Large intestine (tissue), 3 donors: ENCODE data around the gene SPRR1A. TPM values are rescaled to one million over a fixed set of nuclear protein-coding genes. Genes with fewer than 3 reads are reported as not detected.
"Not testable (repeated sequence)": the region's sequence is repeated elsewhere in the genome, so short reads cannot be mapped to it uniquely, and the experiment has no call there.

Source experiments
- DNase-seq, 2 donors: peaks; one replicate each; pipeline versions ENCODE4 v3.0.0 to v3.0.0-alpha.2; 2013
- H3K27ac ChIP-seq: one replicate; pipeline ENCODE4 v1.5.1; 2013; ENCODE audit warnings: low read length
- H3K27me3 ChIP-seq: 2 replicates; pipeline ENCODE4 v1.6.1; 2013; ENCODE audit warnings: low read length; ENCODE audit not compliant: control insufficient read depth, insufficient read depth
- H3K36me3 ChIP-seq: 2 replicates; pipeline ENCODE4 v1.6.1; 2013; ENCODE audit warnings: low read length; ENCODE audit not compliant: control insufficient read depth, insufficient read depth
- H3K4me1 ChIP-seq: one replicate; pipeline ENCODE4 v1.6.1; 2013; ENCODE audit warnings: low read length; ENCODE audit not compliant: control insufficient read depth, insufficient read depth
- H3K4me3 ChIP-seq: one replicate; pipeline ENCODE4 v1.5.1; 2013; ENCODE audit warnings: low read length
- H3K9me3 ChIP-seq: one replicate; pipeline ENCODE4 v1.6.1; 2013; ENCODE audit warnings: mild to moderate bottlenecking, low read depth, low read length, moderate library complexity; ENCODE audit not compliant: control insufficient read depth
- WGBS: methylation state at CpG from one replicate; pipeline ENCODE4 v1.1.5; 2013; ENCODE audit warnings: low lambda C conversion rate; ENCODE audit not compliant: insufficient coverage; 5-methylcytosine and 5-hydroxymethylcytosine counted together
- polyA plus RNA-seq: library from polyadenylated mRNA; unstranded; fragments of 120-200 nt; gene quantifications from one replicate; pipeline ENCODE4 v1.2.1, GENCODE V29; 2013

Gene SPRR1A
- polyA plus RNA-seq, 1 donor = not detected

- Histone ChIP-seq H3K27me3 (peaks cover 3% of the 10 kb centered on the region), H3K4me3 (no peak overlapping the region), H3K36me3 (no peaks in the 10 kb centered on the region), H3K9me3 (no peaks in the 10 kb centered on the region), H3K4me1 (no peaks in the 10 kb centered on the region), H3K27ac (no peak overlapping the region)
- WGBS = 80% methylated on average over 1 of the region's 5 CpGs
- no peak for DNase-seq
Observed at GRCh38 chr1:152996633-152997400, 12.9 kb downstream of the SPRR1A start.

DNA sequence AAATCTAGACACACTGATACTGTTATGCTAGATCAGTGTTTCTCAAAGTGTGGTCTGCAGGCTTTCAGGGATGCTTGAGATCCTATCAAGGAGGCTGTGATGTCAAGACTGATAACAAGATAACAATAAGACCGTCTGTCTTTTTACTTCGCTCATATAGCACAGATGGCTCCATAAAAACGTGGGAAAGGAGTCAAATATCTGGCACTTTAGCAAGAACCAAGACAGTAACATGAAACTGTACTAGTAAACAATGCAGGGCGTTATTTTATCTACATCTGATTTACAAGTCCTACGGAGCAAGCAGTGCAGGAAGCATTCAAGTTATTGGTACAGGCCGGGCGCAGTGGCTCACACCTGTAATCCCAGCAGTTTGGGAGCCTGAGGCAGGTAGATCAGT lies 14.0 kb downstream of the SPRR1A start:
- Histone ChIP-seq H3K9me3 (no peaks in the 10 kb centered on the region), H3K4me1 (no peaks in the 10 kb centered on the region), H3K4me3 (no peak overlapping the region), H3K27ac (no peak overlapping the region), H3K36me3 (no peaks in the 10 kb centered on the region), H3K27me3 (peaks cover 3% of the 10 kb centered on the region)
- no CpG with 5 or more reads among the region's 7 CpGs for WGBS
- no peak for DNase-seq

DNA sequence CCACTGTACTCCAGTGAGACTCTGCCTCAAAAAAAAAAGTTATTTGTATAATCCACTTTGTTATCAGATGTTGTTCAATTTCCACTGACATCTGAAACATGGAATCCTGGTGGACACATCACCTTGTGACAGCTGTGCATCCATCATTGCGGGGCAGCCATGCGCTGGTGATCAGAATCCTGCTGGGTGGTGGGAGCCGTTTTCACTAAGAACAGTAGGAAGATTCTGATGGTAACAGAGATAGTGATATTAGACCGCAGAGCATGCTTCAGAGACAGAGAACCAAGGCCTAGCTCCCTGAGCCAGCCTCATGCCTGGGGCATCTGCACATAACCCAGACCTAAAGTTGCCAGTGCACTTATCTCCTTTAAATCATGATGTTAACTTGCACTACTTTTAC lies 14.6 kb downstream of the SPRR1A start:
- no CpG with 5 or more reads among the region's 4 CpGs for WGBS
- Histone ChIP-seq H3K36me3 (no peaks in the 10 kb centered on the region), H3K27ac (no peak overlapping the region), H3K27me3 (peaks cover 3% of the 10 kb centered on the region), H3K9me3 (no peaks in the 10 kb centered on the region), H3K4me1 (no peaks in the 10 kb centered on the region), H3K4me3 (no peak overlapping the region)
- DNase-seq = no peak

DNA sequence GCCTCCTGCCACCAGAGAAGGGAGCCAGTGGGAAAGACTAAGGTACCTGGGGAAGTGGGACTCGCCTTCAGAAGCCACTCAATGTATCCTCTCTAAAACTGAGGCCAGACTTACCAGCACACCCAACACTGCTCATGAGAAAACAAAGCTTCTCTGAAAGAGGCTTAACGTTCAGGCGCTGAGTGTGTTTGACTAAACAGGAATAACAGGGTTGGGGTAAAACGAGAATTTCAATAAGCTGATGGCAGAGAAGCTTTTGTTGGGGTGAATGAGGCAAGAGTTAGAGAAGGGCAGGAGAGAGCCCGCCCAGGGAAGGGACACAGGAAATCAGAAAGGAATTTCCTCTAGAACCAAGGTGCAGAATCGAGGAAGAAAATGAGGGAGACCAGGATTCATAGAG lies 15.9 kb downstream of the SPRR1A start:
- H3K4me3 ChIP-seq = no peak overlapping the region
- H3K9me3 ChIP-seq = no peaks in the 10 kb centered on the region
- peaks cover 3% of the 10 kb centered on the region for H3K27me3 ChIP-seq
- no peaks in the 10 kb centered on the region for H3K36me3 ChIP-seq
- no peak for DNase-seq
- H3K27ac ChIP-seq = no peak overlapping the region
- H3K4me1 ChIP-seq = no peaks in the 10 kb centered on the region
- 100% methylated on average over 1 of the region's 6 CpGs for WGBS

DNA sequence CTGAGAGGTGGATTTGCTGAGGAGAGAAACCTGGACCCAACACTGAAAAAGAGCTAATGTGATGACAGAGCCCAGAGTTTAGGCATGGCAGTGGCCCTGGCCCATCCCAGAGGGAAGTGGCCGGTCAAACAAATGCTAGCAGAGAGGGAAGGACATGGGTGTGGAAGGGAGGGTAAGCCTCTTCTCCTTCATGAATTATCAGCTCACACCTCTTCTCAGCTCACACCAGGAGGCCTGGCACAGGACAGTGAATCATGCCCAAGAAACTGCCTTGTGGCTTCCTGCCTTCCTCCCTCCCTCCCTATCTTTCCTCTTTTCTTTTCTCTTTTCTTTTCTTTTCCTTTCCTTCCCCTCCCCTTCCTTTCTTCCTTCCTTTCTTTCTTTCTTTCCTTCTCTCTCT lies 16.4 kb downstream of the SPRR1A start:
- no CpG with 5 or more reads among the region's 1 CpG for WGBS

GRCh38 chr1:153001382-153001781 lies 17.5 kb downstream of the SPRR1A start, which contains the start of gene SPRR3:
Gene SPRR3, plus strand, starts transcription at chr1:153001749. Its CDS starts 1,272 bp downstream, at chr1:153003021.
- no peak within 1 kb of the TSS for H3K27ac ChIP-seq
- peaks cover 3% of the 10 kb centered on the region for H3K27me3 ChIP-seq
- no peaks in the 10 kb centered on the region for H3K4me1 ChIP-seq
- DNase-seq = no peak
- H3K9me3 ChIP-seq = no peaks in the 10 kb centered on the region
- no peaks in the 10 kb centered on the region for H3K36me3 ChIP-seq
- whole genome bisulfite sequencing = 40% methylated on average over 1 of the region's 2 CpGs
- no peak within 1 kb of the TSS for H3K4me3 ChIP-seq

More for the DNA sequence above, 16.4 kb downstream of the SPRR1A start:
- no peaks in the 10 kb centered on the region for H3K36me3 ChIP-seq
- peaks cover 3% of the 10 kb centered on the region for H3K27me3 ChIP-seq
- H3K4me3 ChIP-seq = no peak overlapping the region
- no peak for DNase-seq
- no peaks in the 10 kb centered on the region for H3K9me3 ChIP-seq
- no peaks in the 10 kb centered on the region for H3K4me1 ChIP-seq
- H3K27ac ChIP-seq = no peak overlapping the region

DNA sequence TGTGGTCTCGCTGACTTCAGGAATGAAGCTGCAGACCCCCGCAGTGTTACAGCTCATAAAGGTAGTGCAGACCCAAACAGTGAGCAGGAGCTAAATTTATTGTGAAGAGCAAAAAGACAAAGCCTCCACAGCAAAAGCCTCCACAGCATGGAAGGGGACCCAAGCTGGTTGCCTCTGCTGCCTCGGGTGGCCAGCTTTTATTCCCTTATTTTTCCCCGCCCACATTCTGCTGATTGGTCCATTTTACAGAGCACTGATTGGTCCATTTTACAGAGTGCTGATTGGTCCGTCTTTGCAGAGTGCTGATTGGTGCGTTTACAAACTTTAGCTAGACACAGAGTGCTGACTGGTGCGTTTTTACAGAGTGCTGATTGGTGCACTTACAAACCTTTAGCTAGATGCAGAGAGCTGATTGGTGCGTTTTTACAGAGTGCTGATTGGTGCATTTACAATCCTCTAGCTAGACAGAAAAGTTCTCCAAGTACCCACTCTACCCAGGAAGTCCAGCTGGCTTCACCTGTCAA lies 27.4 kb downstream of the SPRR1A start:
- H3K27me3 ChIP-seq, H3K9me3 ChIP-seq, H3K27ac ChIP-seq, H3K4me1 ChIP-seq, H3K36me3 ChIP-seq, DNase-seq, H3K4me3 ChIP-seq: not testable (repeated sequence)
- WGBS = 50% methylated on average over 1 of the region's 8 CpGs

DNA sequence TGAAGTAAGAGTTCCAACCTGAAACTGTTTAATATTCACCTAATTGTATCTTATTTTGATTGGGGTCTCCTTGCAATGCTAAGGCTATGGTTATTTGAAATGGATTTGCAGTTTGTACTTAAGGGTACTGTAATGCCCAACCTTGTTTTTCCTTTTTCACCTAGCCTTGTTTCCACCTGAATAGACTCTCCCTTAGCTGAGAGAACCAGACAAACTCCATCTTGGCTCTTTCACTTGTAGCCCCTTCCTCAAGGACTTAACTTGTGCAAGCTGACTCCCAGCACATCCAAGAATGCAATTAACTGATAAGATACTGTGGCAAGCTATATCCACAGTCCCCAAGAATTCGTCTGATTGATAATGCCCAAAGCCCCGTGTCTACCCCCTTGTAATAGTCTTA lies 37.9 kb downstream of the SPRR1A start:
- H3K4me1 ChIP-seq, H3K4me3 ChIP-seq, H3K36me3 ChIP-seq, DNase-seq, H3K27ac ChIP-seq, H3K27me3 ChIP-seq, H3K9me3 ChIP-seq: not testable (repeated sequence)
- WGBS = no CpG with 5 or more reads among the region's 2 CpGs

- H3K27ac ChIP-seq, H3K4me3 ChIP-seq, H3K36me3 ChIP-seq, H3K4me1 ChIP-seq, DNase-seq, H3K27me3 ChIP-seq, H3K9me3 ChIP-seq: not testable (repeated sequence)
- WGBS = no CpG with 5 or more reads among the region's 9 CpGs
Observed at GRCh38 chr1:153022340-153022739, 38.5 kb downstream of the SPRR1A start.

GRCh38 chr1:153023109-153023508 lies 39.2 kb downstream of the SPRR1A start:
- no CpG with 5 or more reads among the region's 7 CpGs for WGBS

DNA sequence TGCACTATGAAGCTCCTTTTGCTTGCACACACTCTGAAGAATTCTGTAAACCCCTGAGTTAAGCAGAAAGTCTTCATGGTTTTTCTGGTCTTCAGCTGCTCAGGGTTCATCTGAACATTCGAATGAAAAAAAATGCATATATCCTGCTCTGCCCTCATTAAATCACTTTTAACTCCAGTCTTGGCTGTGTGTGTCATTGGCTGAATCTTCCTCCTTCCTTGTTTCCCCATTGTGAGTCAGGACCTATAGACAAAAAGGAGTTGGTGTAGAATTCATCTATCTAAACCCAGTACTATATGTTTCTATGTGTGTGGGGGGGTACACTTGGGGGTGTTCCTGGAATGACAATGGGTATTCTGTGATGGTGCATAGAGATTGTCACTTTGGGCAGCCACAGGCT lies 40.5 kb downstream of the SPRR1A start:
- Histone ChIP-seq H3K9me3 (no peaks in the 10 kb centered on the region), H3K36me3 (no peaks in the 10 kb centered on the region), H3K4me1 (no peaks in the 10 kb centered on the region), H3K4me3 (no peak overlapping the region), H3K27ac (no peak overlapping the region), H3K27me3 (no peaks in the 10 kb centered on the region)
- DNase-seq = no peak
- no CpG with 5 or more reads among the region's 1 CpG for WGBS

More at GRCh38 chr1:153023109-153023508, 39.2 kb downstream of the SPRR1A start:
- Histone ChIP-seq H3K27me3 (no peaks in the 10 kb centered on the region), H3K36me3 (no peaks in the 10 kb centered on the region), H3K4me1 (no peaks in the 10 kb centered on the region), H3K4me3 (no peak overlapping the region), H3K9me3 (no peaks in the 10 kb centered on the region), H3K27ac (no peak overlapping the region)
- DNase-seq = no peak
